SU-DHL-6 (cell line): ENCODE measurements around the gene CFAP58.

Source experiments
- H2AFZ ChIP-seq: fragments of 200-600 bp; sonication (generic); 2 replicates; pipeline ENCODE4 v1.6.1; 2014; ENCODE audit warnings: low read depth, mild to moderate bottlenecking, moderate library complexity, mixed read lengths, antibody characterized with exemption, low read length; ENCODE audit not compliant: severe bottlenecking
- H3F3A ChIP-seq: fragments of 200-600 bp; shearing (Covaris generic); 2 replicates; pipeline ENCODE4 v1.6.0; 2016; ENCODE audit warnings: antibody characterized with exemption, mild to moderate bottlenecking; ENCODE audit not compliant: insufficient read depth
- H3K27ac ChIP-seq: fragments of 200-600 bp; sonication (generic); 2 replicates; pipeline ENCODE4 v1.5.1; 2016; ENCODE audit warnings: low read depth, mild to moderate bottlenecking, low read length, moderate library complexity, mixed read lengths
- H3K27me3 ChIP-seq: fragments of 200-600 bp; sonication (generic), shearing (Covaris generic); 2 replicates; pipeline ENCODE4 v1.6.0; 2014; ENCODE audit warnings: mild to moderate bottlenecking, low read length
- H3K36me3 ChIP-seq: fragments of 200-600 bp; sonication (generic); 2 replicates; pipeline ENCODE4 v1.6.1; 2014; ENCODE audit warnings: mild to moderate bottlenecking, low read length, mixed read lengths
- H3K4me2 ChIP-seq: fragments of 300-600, 200-600 bp; shearing (Covaris generic), sonication (generic); 2 replicates; pipeline ENCODE4 v1.6.0; 2014; ENCODE audit warnings: low read length, low read depth, mild to moderate bottlenecking; ENCODE audit not compliant: poor library complexity, severe bottlenecking
- H3K4me3 ChIP-seq: fragments of 200-600 bp; sonication (generic); 2 replicates; pipeline ENCODE4 v1.5.1; 2014; ENCODE audit warnings: antibody characterized with exemption, low read length, mild to moderate bottlenecking, mixed read lengths; ENCODE audit not compliant: insufficient read depth, poor library complexity, severe bottlenecking
- H3K79me2 ChIP-seq: fragments of 200-600 bp; sonication (generic); 2 replicates; pipeline ENCODE4 v1.6.1; 2014; ENCODE audit warnings: mild to moderate bottlenecking, low read length, moderate library complexity; ENCODE audit not compliant: insufficient read depth
- H3K9ac ChIP-seq: fragments of 200-600 bp; sonication (generic); 2 replicates; pipeline ENCODE4 v1.7.0; 2014; ENCODE audit warnings: mild to moderate bottlenecking, low read length
- H3K9me2 ChIP-seq: fragments of 200-600 bp; sonication (generic); replicated peaks from 2 replicates; pipeline ENCODE4 v1.6.1; 2014; ENCODE audit warnings: low read length; ENCODE audit not compliant: insufficient read depth
- H3K9me3 ChIP-seq: fragments of 200-600 bp; sonication (generic); 2 replicates; pipeline ENCODE4 v1.6.1; 2014; ENCODE audit warnings: low read length, mixed read lengths; ENCODE audit not compliant: insufficient read depth
- H4K20me1 ChIP-seq: fragments of 200-600 bp; sonication (generic); 2 replicates; pipeline ENCODE4 v1.6.1; 2014; ENCODE audit warnings: low read depth, mild to moderate bottlenecking, antibody characterized with exemption, low read length, moderate library complexity, mixed read lengths
- CTCF ChIP-seq: fragments of 200-600 bp; sonication (generic); IDR thresholded peaks from one replicate; pipeline ENCODE4 v1.5.1; 2017; ENCODE audit warnings: antibody characterized with exemption, mild to moderate bottlenecking, low read length, moderate library complexity; ENCODE audit not compliant: insufficient read depth, poor library complexity, severe bottlenecking
- EZH2phosphoT487 ChIP-seq: fragments of 200-600 bp; sonication (generic), shearing (Covaris generic); conservative IDR thresholded peaks from 2 replicates; pipeline ENCODE4 v1.6.1; 2018; ENCODE audit warnings: mild to moderate bottlenecking, antibody characterized with exemption, low read length, moderate library complexity, mixed read lengths

Gene CFAP58

GRCh38 chr10:104391150-104391968, 37.7 kb downstream of the CFAP58 start:
- peaks cover 5% of the 10 kb centered on the region; the same call in 1 of the 2 replicates for H3K27me3 ChIP-seq
- H3K36me3 ChIP-seq, result no peaks in the 10 kb centered on the region
- H3K9ac ChIP-seq, result no peak overlapping the region
- no peaks in the 10 kb centered on the region for H3F3A ChIP-seq
- H3K4me2 ChIP-seq, result no peak overlapping the region
- TF ChIP-seq EZH2phosphoT487 (no peak), CTCF (no peak)
- no peak overlapping the region for H2AFZ ChIP-seq
- H3K9me2 ChIP-seq, result no peaks in the 10 kb centered on the region
- no peak overlapping the region for H3K4me3 ChIP-seq
- no peak overlapping the region for H3K27ac ChIP-seq
- H3K9me3 ChIP-seq, result no peaks in the 10 kb centered on the region
- H4K20me1 ChIP-seq, result no peaks in the 10 kb centered on the region
- H3K79me2 ChIP-seq, result no peaks in the 10 kb centered on the region

GRCh38 chr10:104391969-104392296, 38.3 kb downstream of the CFAP58 start:
- Histone ChIP-seq H3K4me3 (no peak overlapping the region), H4K20me1 (no peaks in the 10 kb centered on the region), H3F3A (no peaks in the 10 kb centered on the region), H3K9me2 (no peaks in the 10 kb centered on the region), H3K9me3 (no peaks in the 10 kb centered on the region), H2AFZ (no peak overlapping the region), H3K79me2 (no peaks in the 10 kb centered on the region), H3K27ac (no peak overlapping the region), H3K9ac (no peak overlapping the region), H3K36me3 (no peaks in the 10 kb centered on the region), H3K4me2 (no peak overlapping the region), H3K27me3 (no peaks in the 10 kb centered on the region)
- no peak for TF ChIP-seq EZH2phosphoT487
- TF ChIP-seq CTCF, result no peak

- Histone ChIP-seq H3F3A (no peaks in the 10 kb centered on the region), H3K4me3 (no peak overlapping the region), H3K9me3 (no peaks in the 10 kb centered on the region), H3K9me2 (no peaks in the 10 kb centered on the region), H3K27ac (no peak overlapping the region), H3K79me2 (no peaks in the 10 kb centered on the region), H2AFZ (no peak overlapping the region), H3K27me3 (no peaks in the 10 kb centered on the region), H3K9ac (no peak overlapping the region), H3K36me3 (no peaks in the 10 kb centered on the region), H4K20me1 (no peaks in the 10 kb centered on the region), H3K4me2 (no peak overlapping the region)
- TF ChIP-seq EZH2phosphoT487 (no peak), CTCF (no peak)
These were observed 39.8 kb downstream of the CFAP58 start for GRCh38 chr10:104393387-104393786.
